ENCODE data around the gene KRT74. TPM values are rescaled to one million over a fixed set of nuclear protein-coding genes. Genes with fewer than 3 reads are reported as not detected.

KRT74 gene
- polyA plus RNA-seq (2013, experiment 1 of 2; ENCODE audit: insufficient read length) = not detected
- polyA plus RNA-seq (2013, experiment 2 of 2; ENCODE audit: insufficient read length) = not detected

GRCh38 chr12:52573743-52574142 is at the start of gene KRT74:
TSS of gene KRT74 (minus strand) at chr12:52573843. CDS start at chr12:52573777, 66 bp downstream.
- no peak for DNase-seq

GRCh38 chr12:52622349-52622748 is 48.7 kb upstream of the KRT74 start:
- DNase-seq = no peak

- no peak for DNase-seq
Measured at GRCh38 chr12:52618866-52619265, 45.2 kb upstream of the KRT74 start.

- DNase-seq = no peak
Measured at GRCh38 chr12:52618216-52618615, 44.6 kb upstream of the KRT74 start, which contains the start of gene KRT73. TSS of gene KRT73 (minus strand) at chr12:52618559. CDS start at chr12:52618524, 35 bp downstream.

- DNase-seq = no peak
Measured at GRCh38 chr12:52617403-52617785, 43.8 kb upstream of the KRT74 start.

GRCh38 chr12:52616680-52617402 is 43.2 kb upstream of the KRT74 start:
- DNase-seq = no peak

GRCh38 chr12:52615912-52616311 is 42.3 kb upstream of the KRT74 start:
- DNase-seq = no peak

- DNase-seq = no peak
Measured at GRCh38 chr12:52615208-52615868, 41.7 kb upstream of the KRT74 start.

GRCh38 chr12:52614381-52615207 is 41.0 kb upstream of the KRT74 start:
- DNase-seq = no peak

GRCh38 chr12:52613384-52614030 is 39.9 kb upstream of the KRT74 start:
- no peak for DNase-seq

- no peak for DNase-seq
Measured at GRCh38 chr12:52612431-52613383, 39.1 kb upstream of the KRT74 start.

GRCh38 chr12:52611080-52611468 is 37.4 kb upstream of the KRT74 start:
- DNase-seq = no peak

- DNase-seq = no peak
Measured at GRCh38 chr12:52608826-52609630, 35.4 kb upstream of the KRT74 start.

- no peak for DNase-seq
Measured at GRCh38 chr12:52608161-52608560, 34.5 kb upstream of the KRT74 start.

GRCh38 chr12:52607314-52607713 is 33.7 kb upstream of the KRT74 start:
- DNase-seq = no peak

- no peak for DNase-seq
Measured at GRCh38 chr12:52606581-52607218, 33.1 kb upstream of the KRT74 start.

GRCh38 chr12:52606096-52606495 is 32.5 kb upstream of the KRT74 start:
- no peak for DNase-seq

- DNase-seq = no peak
Measured at GRCh38 chr12:52605542-52605941, 31.9 kb upstream of the KRT74 start.

- no peak for DNase-seq
Measured at GRCh38 chr12:52604859-52605258, 31.2 kb upstream of the KRT74 start.

GRCh38 chr12:52603314-52603713 is 29.7 kb upstream of the KRT74 start:
- DNase-seq = no peak
